ENCODE measurements around the gene LRRC71.

DNA sequence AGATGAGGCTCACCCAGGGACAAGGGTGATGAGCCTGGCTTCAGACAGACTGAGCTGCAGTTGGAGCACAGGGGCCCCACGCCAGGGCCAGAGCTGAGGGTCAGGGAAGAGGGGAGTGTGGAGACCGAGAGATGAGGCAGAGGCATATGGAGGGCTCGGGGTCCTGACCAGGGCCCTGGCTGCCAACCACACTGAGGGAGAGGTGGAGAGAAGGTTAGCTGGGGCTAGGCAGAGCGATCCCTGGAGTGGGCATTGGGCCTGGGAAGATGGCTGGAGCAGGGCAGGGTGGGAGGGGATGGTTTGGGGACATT, 18.9 kb upstream of the LRRC71 start:
- TF ChIP-seq POLR2A (IDR thresholded peaks at IDR 0.05) (no peak), CTCF (IDR thresholded peaks at IDR 0.05 in 8 of 11, conservative IDR thresholded peaks at IDR 0.05 in 3 of 11) (no peak), POLR2AphosphoS5 (IDR thresholded peaks at IDR 0.05) (no peak)

Data from spleen (tissue), 7 donors.